Measurements from ENCODE around the gene PRAME.
"Not testable (repeated sequence)": the region's sequence is repeated elsewhere in the genome, so short reads cannot be mapped to it uniquely, and the experiment has no call there.

The PRAME gene

GRCh38 chr22:22558972-22559603, at the start of gene PRAME:
Gene PRAME (minus strand): TSS chr22:22559265. CDS start chr22:22556832, 2,433 bp downstream.
- peak; percentile 68 for DNase-seq (ENCODE audit: low spot score)

GRCh38 chr22:22608022-22608421, 49.0 kb upstream of the PRAME start:
- DNase-seq (ENCODE audit: low spot score); FAIRE-seq: not testable (repeated sequence)

More at GRCh38 chr22:22558972-22559603, at the start of gene PRAME:
- FAIRE-seq: no peak

- FAIRE-seq (no peak), DNase-seq (ENCODE audit: low spot score) (no peak)
Observed at GRCh38 chr22:22605074-22605404, 46.0 kb upstream of the PRAME start.

- FAIRE-seq: no peak
- DNase-seq (ENCODE audit: low spot score): no peak
Observed at GRCh38 chr22:22604326-22605073, 45.4 kb upstream of the PRAME start.

- DNase-seq (ENCODE audit: low spot score) (no peak), FAIRE-seq (no peak)
Observed at GRCh38 chr22:22603470-22603947, 44.4 kb upstream of the PRAME start.

GRCh38 chr22:22600531-22601261, 41.6 kb upstream of the PRAME start:
- FAIRE-seq (no peak), DNase-seq (ENCODE audit: low spot score) (no peak)

- DNase-seq (ENCODE audit: low spot score) (no peak), FAIRE-seq (no peak)
Observed at GRCh38 chr22:22599248-22599647, 40.2 kb upstream of the PRAME start.

- FAIRE-seq (no peak), DNase-seq (ENCODE audit: low spot score) (no peak)
Observed at GRCh38 chr22:22598144-22598543, 39.1 kb upstream of the PRAME start.

- FAIRE-seq: no peak
- DNase-seq (ENCODE audit: low spot score): no peak
Observed at GRCh38 chr22:22595001-22595835, 36.2 kb upstream of the PRAME start.

GRCh38 chr22:22593964-22594656, 35.0 kb upstream of the PRAME start:
- DNase-seq (ENCODE audit: low spot score) (peak; percentile 32), FAIRE-seq (no peak)

GRCh38 chr22:22593250-22593649, 34.2 kb upstream of the PRAME start:
- FAIRE-seq: no peak
- no peak for DNase-seq (ENCODE audit: low spot score)

- FAIRE-seq (no peak), DNase-seq (ENCODE audit: low spot score) (no peak)
Observed at GRCh38 chr22:22591348-22592299, 32.6 kb upstream of the PRAME start.

- DNase-seq (ENCODE audit: low spot score): no peak
- FAIRE-seq: no peak
Observed at GRCh38 chr22:22590136-22590891, 31.2 kb upstream of the PRAME start.

GRCh38 chr22:22588485-22589164, 29.6 kb upstream of the PRAME start:
- DNase-seq (ENCODE audit: low spot score) (no peak), FAIRE-seq (no peak)

GRCh38 chr22:22587577-22588188, 28.6 kb upstream of the PRAME start:
- DNase-seq (ENCODE audit: low spot score) (no peak), FAIRE-seq (no peak)

GRCh38 chr22:22584722-22585121, 25.7 kb upstream of the PRAME start:
- DNase-seq (ENCODE audit: low spot score): no peak
- FAIRE-seq: no peak

GRCh38 chr22:22583030-22583429, 24.0 kb upstream of the PRAME start:
- FAIRE-seq (no peak), DNase-seq (ENCODE audit: low spot score) (no peak)

- not testable (repeated sequence) for FAIRE-seq; DNase-seq (ENCODE audit: low spot score)
Observed at GRCh38 chr22:22581524-22581923, 22.5 kb upstream of the PRAME start.

Measured in RCC 7860 (cell line).